Esophagus muscularis mucosa (tissue), 4 donors: Measurements from ENCODE around the gene SLCO4A1. TPM values are rescaled to one million over a fixed set of nuclear protein-coding genes. Genes with fewer than 3 reads are reported as not detected.

ENCODE experiments used
- DNase-seq: peaks from one replicate; pipeline ENCODE4 v3.0.0-alpha.2; 2017; ENCODE audit errors: extremely low spot score
- H3K27ac ChIP-seq, 4 donors: fragments of 200-600 bp; sonication (generic); replicated peaks in 1 of 4; 1 replicate in 3 of 4; 2 replicates in 1 of 4; pipeline ENCODE4 v1.5.1; 2016 to 2019; ENCODE audit warnings: mild to moderate bottlenecking in 1 of 4
- H3K27me3 ChIP-seq, 4 donors: fragments of 200-600 bp; sonication (generic); one replicate each; pipeline versions ENCODE4 v1.5.1 to v1.6.0; 2016 to 2019
- H3K36me3 ChIP-seq, 4 donors: fragments of 200-600 bp; sonication (generic); one replicate each; pipeline ENCODE4 v1.5.1; 2016 to 2019
- H3K4me1 ChIP-seq, 4 donors: fragments of 200-600 bp; sonication (generic); one replicate each; pipeline ENCODE4 v1.5.1; 2016 to 2019
- H3K4me3 ChIP-seq, 4 donors: fragments of 200-600 bp; sonication (generic); 1 replicate in 2 of 4; 2 replicates in 2 of 4; pipeline ENCODE4 v1.5.1; 2016 to 2019; ENCODE audit warnings: mild to moderate bottlenecking in 4 of 4, moderate library complexity in 1 of 4
- H3K9me3 ChIP-seq, 4 donors: fragments of 200-600 bp; sonication (generic); 1 replicate in 3 of 4; 2 replicates in 1 of 4; pipeline ENCODE4 v1.5.1; 2016 to 2019
- CTCF ChIP-seq, 3 experiments: fragments of 200-600 bp in 2 of 3; fragments of 450-650 bp in 1 of 3; sonication (generic) in 2 of 3; IDR thresholded peaks; one replicate each; pipeline ENCODE4 v1.5.1; 2017 to 2019; ENCODE audit warnings: antibody characterized with exemption in 3 of 3, mild to moderate bottlenecking in 2 of 3, moderate library complexity in 1 of 3
- EP300 ChIP-seq: sonication (generic); formaldehyde crosslinking; IDR thresholded peaks from one replicate; pipeline ENCODE4 v1.6.1; 2017; ENCODE audit warnings: antibody characterized with exemption
- POLR2A ChIP-seq: fragments of 450-650 bp; IDR thresholded peaks from one replicate; pipeline ENCODE4 v1.6.1; 2017; ENCODE audit warnings: antibody characterized with exemption, moderate library complexity, mild to moderate bottlenecking, low read depth
- POLR2AphosphoS5 ChIP-seq, 2 donors: sonication (generic); formaldehyde crosslinking; IDR thresholded peaks; one replicate each; pipeline ENCODE4 v1.6.1; 2017; ENCODE audit warnings: antibody characterized with exemption in 2 of 2
- WGBS: methylation state at CpG from one replicate; pipeline ENCODE4 v1.1.5; 2018; 5-methylcytosine and 5-hydroxymethylcytosine counted together
- intact Hi-C: fragments of 100-400 bp; cut with DNase I; formaldehyde crosslinking; loops from one replicate; pipeline ENCODE4 v1.15.1; 2023
- total RNA-seq, 4 donors: library from RNA; depleted of rRNA; stranded (reverse); fragments of >200 nt; gene quantifications; one replicate each; pipeline versions ENCODE4 v1.1.0 to v1.2.1, GENCODE V29; 2016

SLCO4A1 gene
- total RNA-seq, 4 donors from 2014 or later, result 10.0 to 42.4 (median 30.1) TPM

- no peak for DNase-seq
Observed at GRCh38 chr20:62663145-62664018, 21.1 kb downstream of the SLCO4A1 start.

DNA sequence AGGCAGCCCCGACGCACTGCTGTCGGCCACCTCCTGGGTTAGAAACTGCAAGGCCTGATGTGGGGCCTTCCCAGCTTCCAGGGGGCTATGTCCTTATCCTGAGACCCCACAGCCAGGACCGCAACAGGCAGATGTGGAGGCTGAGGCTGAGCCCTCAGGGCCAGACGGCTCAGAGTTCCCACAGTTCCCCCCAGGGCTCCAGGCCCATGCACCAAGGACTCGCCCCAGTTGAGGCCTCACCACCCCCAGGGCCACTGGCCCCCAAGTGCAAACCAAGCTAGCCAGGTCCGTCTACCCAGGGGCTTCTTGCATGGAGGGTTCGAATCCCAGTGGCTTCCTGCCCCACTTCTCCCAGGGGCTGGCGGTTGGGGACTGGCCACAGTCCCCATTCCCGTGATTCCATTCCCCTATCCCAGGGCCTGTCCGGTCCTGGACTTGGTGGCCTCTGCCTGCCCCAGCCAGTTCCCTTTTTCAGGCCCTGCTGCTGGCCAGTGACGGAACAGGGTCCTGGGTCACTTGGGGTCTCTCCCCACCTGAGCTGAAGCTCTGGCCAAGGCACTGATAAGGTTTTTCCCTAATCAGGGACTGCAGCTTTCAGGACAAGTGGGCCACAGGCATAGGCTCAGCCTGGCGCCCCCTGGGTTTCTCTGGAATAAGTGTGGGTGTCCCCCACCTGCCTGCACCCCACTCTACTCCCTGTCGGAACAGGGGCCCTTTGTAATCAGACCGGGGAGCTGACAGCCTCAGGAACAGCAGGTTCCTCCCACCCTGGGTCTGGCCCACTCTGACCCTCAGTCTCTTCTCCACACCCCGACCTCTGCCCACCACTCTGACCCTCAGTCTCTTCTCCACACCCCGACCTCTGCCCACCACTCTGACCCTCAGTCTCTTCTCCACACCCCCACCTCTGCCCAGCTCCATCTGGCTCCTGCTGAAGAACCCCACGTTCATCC is 22.0 kb downstream of the SLCO4A1 start:
- peaks cover 14 to 40% (median 16%) of the 10 kb centered on the region in 4 donors for H3K4me1 ChIP-seq
- no peak for DNase-seq
- TF ChIP-seq POLR2A (no peak), EP300 (no peak), CTCF (IDR thresholded peaks at IDR 0.05) (no peak), POLR2AphosphoS5 (IDR thresholded peaks at IDR 0.05) (no peak)
- no peak overlapping the region for H3K4me3 ChIP-seq
- peaks cover 0 to 88% (median 15%) of the 10 kb centered on the region in 4 donors for H3K36me3 ChIP-seq
- no peak overlapping the region for H3K27ac ChIP-seq
- intact Hi-C loops, result no loop called here
- peaks cover 0 to 31% (median 0%) of the 10 kb centered on the region in 4 donors for H3K27me3 ChIP-seq
- 94% methylated on average over 18 of the region's 18 CpGs for WGBS
- H3K9me3 ChIP-seq, result no peaks in the 10 kb centered on the region

More at GRCh38 chr20:62663145-62664018, 21.1 kb downstream of the SLCO4A1 start:
- 92% methylated on average over 14 of the region's 24 CpGs for WGBS
- no peak overlapping the region for H3K4me3 ChIP-seq
- H3K27ac ChIP-seq, result no peak overlapping the region
- H3K9me3 ChIP-seq, result no peaks in the 10 kb centered on the region
- peaks cover 0 to 88% (median 14%) of the 10 kb centered on the region in 4 donors for H3K36me3 ChIP-seq
- TF ChIP-seq POLR2A, result no peak
- no peak for TF ChIP-seq CTCF (IDR thresholded peaks at IDR 0.05)
- no peak for TF ChIP-seq EP300
- TF ChIP-seq POLR2AphosphoS5 (IDR thresholded peaks at IDR 0.05), result no peak
- peaks cover 10 to 40% (median 16%) of the 10 kb centered on the region in 4 donors for H3K4me1 ChIP-seq
- H3K27me3 ChIP-seq, result peaks cover 0 to 31% (median 0%) of the 10 kb centered on the region in 4 donors
- intact Hi-C loops, result no loop called here

DNA sequence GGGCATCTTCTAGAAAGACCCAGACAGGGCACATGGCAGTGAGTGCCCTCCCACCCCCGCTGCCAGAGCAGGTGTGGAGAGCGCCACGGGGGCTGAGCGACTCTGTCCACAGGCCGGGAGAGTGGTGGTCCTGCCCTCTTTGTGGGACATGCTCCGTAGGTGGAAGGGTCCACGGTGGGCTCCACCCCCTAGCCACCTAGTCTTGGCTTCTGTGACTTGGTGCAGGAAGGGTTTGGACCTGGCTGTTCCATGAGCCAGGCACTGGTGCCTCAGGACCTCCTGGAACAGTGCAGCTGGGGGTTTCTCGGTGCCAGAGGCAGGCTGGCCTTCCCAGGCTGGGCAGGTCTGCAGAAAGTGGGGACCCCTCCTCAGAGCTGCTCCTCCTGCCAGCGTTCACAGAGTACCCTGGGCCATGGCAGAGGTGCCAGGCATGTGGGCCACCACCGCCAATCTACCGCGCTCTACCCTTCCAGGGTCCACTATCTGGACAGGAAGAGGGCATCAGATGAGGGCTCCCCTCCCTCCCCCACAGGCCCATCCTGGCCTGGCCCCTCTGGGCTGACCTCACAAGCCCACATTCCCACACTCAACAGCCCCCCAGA is 23.0 kb downstream of the SLCO4A1 start:
- WGBS, result 94% methylated on average over 11 of the region's 12 CpGs
- peaks cover 0 to 31% (median 0%) of the 10 kb centered on the region in 4 donors for H3K27me3 ChIP-seq
- no peak overlapping the region for H3K27ac ChIP-seq
- H3K9me3 ChIP-seq, result no peaks in the 10 kb centered on the region
- H3K4me1 ChIP-seq, result peaks cover 14 to 40% (median 16%) of the 10 kb centered on the region in 4 donors
- no peak for DNase-seq
- TF ChIP-seq CTCF (IDR thresholded peaks at IDR 0.05) (no peak), POLR2A (no peak), EP300 (no peak), POLR2AphosphoS5 (IDR thresholded peaks at IDR 0.05) (no peak)
- intact Hi-C loops, result no loop called here
- peaks cover 0 to 88% (median 10%) of the 10 kb centered on the region in 4 donors for H3K36me3 ChIP-seq
- no peak overlapping the region for H3K4me3 ChIP-seq
